ENCODE measurements around the gene S100A5.
"Not testable (repeated sequence)": the region's sequence is repeated elsewhere in the genome, so short reads cannot be mapped to it uniquely, and the experiment has no call there.

The S100A5 gene

GRCh38 chr1:153540394-153541361 is at the start of gene S100A5:
Gene S100A5 (minus strand): TSS chr1:153540934. CDS start chr1:153540191, 743 bp downstream.
- no peak for DNase-seq (ENCODE audit: low read depth in 2 of 2)

GRCh38 chr1:153588482-153588881 is 47.7 kb upstream of the S100A5 start:
- DNase-seq (ENCODE audit: low read depth in 2 of 2) = no peak

DNA sequence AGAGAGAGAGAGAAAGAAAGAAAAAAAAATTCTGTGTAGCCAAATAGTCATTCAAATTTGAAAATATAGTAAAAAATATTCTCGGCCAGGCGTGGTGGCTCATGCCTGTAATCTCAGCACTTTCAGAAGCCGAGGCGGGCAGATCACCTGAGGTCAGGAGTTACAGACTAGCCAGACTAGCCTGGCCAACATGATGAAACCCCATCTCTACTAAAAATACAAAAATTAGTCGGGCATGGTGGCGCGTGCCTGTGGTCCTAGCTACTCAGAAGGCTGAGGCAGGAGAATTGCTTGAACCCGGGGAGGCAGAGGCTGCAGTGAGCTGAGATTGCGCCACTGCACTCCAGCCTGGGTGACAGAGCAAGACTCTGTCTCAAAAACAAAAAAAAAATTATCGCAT is 47.3 kb upstream of the S100A5 start:
- DNase-seq (ENCODE audit: low read depth in 2 of 2) = not testable (repeated sequence)

- no peak for DNase-seq (ENCODE audit: low read depth in 2 of 2)
Measured at GRCh38 chr1:153587314-153587713, 46.6 kb upstream of the S100A5 start.

GRCh38 chr1:153586347-153586746 is 45.6 kb upstream of the S100A5 start:
- DNase-seq (ENCODE audit: low read depth in 2 of 2) = no peak

GRCh38 chr1:153585006-153585405 is 44.3 kb upstream of the S100A5 start:
- DNase-seq (ENCODE audit: low read depth in 2 of 2) = no peak

DNA sequence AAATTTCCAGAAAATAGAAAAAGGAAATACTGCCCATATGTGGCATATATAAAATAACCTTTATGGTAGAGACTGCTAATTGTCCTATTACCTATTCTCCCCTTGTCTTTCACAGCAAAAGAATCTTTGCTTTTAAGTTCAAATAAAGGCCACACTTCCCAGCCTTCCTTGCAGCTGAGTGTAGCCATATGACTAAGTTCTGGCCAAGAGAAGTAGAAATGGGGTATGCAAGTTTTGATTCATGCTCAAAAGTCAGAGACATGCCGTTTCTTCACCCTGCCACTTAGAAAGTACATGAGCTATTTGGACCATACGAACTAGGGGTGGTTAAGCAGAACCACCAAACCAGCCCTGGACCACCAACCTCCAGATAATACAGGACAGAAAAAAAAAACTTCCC is 43.2 kb upstream of the S100A5 start:
- no peak for DNase-seq (ENCODE audit: low read depth in 2 of 2)

DNA sequence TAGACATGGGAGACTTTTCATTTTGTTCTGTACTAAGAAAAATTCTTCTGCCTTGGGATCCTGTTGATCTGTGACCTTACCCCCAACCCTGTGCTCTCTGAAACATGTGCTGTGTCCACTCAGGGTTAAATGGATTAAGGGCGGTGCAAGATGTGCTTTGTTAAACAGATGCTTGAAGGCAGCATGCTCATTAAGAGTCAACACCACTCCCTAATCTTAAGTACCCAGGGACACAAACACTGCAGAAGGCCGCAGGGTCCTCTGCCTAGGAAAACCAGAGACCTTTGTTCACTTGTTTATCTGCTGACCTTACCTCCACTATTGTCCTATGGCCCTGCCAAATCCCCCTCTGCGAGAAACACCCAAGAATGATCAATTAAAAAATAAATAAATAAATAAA is 42.8 kb upstream of the S100A5 start:
- not testable (repeated sequence) for DNase-seq (ENCODE audit: low read depth in 2 of 2)

DNA sequence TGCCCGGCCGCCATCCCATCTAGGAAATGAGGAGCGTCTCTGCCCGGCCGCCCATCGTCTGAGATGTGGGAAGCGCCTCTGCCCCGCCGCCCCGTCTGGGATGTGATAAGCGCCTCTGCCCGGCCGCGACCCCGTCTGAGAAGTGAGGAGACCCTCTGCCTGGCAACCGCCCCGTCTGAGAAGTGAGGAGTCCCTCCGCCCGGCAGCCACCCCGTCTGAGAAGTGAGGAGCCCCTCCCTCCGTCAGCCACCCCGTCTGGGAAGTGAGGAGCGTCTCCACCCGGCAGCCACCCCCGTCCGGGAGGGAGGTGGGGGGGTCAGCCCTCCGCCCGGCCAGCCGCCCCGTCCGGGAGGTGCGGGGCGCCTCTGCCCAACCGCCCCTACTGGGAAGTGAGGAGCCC is 42.1 kb upstream of the S100A5 start:
- not testable (repeated sequence) for DNase-seq (ENCODE audit: low read depth in 2 of 2)

DNA sequence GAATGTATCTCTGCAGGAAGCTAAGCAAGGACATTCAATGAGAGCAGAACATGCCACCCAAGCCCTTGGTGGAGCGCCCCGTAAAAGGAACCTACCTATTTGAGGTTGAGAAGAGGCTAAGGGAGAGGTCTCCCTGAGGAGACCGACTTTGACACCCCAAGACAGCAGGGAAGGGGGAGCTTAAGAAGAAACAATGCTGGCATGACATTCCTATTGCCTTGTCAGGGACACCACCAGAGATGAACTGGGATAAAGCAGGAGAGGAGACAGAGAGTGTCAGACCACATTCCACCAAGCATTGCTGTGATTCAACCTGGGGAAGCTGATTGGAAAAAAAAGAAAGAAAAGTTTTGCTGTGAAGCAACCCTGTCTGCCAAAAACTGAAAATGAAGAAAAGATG is 38.2 kb upstream of the S100A5 start:
- no peak for DNase-seq (ENCODE audit: low read depth in 2 of 2)

- no peak for DNase-seq (ENCODE audit: low read depth in 2 of 2)
Measured at GRCh38 chr1:153578490-153578889, 37.8 kb upstream of the S100A5 start.

DNA sequence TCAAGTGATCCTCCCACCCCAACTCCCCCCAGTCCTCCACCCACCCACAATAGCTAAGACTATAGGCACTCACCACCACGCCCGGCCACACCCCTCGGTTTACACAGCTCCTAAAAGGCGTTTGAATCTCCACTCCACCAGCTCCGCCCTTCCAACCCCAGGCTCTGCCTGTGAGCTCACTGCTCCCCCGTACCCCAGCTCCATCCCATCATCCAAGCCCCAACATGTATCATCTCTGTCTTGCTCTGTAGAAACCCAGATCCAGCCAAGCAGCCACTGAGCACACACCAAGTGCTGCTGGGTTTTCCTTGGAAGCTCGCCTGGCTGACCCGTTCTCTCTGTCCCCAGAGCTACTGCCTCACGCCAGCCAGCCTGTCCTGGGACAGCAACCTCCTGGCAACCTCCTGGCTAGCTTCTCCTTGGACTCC is 36.9 kb upstream of the S100A5 start:
- no peak for DNase-seq (ENCODE audit: low read depth in 2 of 2)

- DNase-seq (ENCODE audit: low read depth in 2 of 2) = no peak
Measured at GRCh38 chr1:153577138-153577537, 36.4 kb upstream of the S100A5 start.

GRCh38 chr1:153575497-153575896 is 34.8 kb upstream of the S100A5 start:
- DNase-seq (ENCODE audit: low read depth in 2 of 2) = not testable (repeated sequence)

- DNase-seq (ENCODE audit: low read depth in 2 of 2) = not testable (repeated sequence)
Measured at GRCh38 chr1:153575081-153575491, 34.4 kb upstream of the S100A5 start.

DNA sequence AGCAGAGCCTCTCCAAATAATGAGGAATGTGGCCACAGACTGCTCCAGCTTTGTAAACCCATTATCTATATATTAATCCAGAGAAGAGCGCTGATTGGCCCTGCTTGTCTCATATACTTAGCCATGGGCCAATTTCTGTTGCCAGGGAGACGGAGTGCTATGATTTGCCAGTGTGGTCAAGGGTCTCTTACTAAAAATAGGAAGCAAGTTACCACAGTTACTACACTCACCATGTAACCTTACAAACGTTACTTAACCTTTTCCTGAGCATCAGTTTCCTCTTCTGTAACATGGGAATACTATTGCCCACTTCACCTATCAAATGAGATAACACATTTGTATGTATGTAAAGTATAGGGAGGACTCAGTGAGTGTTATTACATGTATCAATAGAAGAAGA is 32.6 kb upstream of the S100A5 start:
- no peak for DNase-seq (ENCODE audit: low read depth in 2 of 2)

GRCh38 chr1:153572569-153573015 is 31.9 kb upstream of the S100A5 start:
- DNase-seq (ENCODE audit: low read depth in 2 of 2) = no peak

GRCh38 chr1:153571706-153572105 is 31.0 kb upstream of the S100A5 start:
- DNase-seq (ENCODE audit: low read depth in 2 of 2) = no peak

DNA sequence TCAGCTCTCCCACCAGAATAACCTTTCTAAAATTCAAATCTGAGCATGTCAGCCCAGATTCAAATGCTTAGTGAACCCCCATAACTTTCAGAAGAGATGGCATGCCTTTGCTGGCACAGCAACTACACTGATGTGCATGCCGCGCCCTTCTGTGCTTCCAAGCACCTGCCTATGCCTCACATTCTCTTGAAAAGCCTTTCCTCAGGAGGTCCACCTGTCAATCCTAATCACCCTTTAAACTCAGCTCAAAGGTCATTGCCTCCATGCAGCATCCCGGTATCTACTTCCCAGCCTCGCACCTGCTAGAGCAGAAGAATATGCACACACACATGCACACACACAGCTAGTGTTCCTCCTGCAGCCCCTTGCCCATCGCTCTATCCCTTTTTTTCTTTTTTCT is 30.1 kb upstream of the S100A5 start:
- no peak for DNase-seq (ENCODE audit: low read depth in 2 of 2)

- no peak for DNase-seq (ENCODE audit: low read depth in 2 of 2)
Measured at GRCh38 chr1:153569465-153569864, 28.7 kb upstream of the S100A5 start.

- peak; percentile 44 to 66 for DNase-seq (ENCODE audit: low read depth in 2 of 2)
Measured at GRCh38 chr1:153568367-153569099, 27.8 kb upstream of the S100A5 start.

GRCh38 chr1:153567621-153568366 is 27.1 kb upstream of the S100A5 start:
- DNase-seq (ENCODE audit: low read depth in 2 of 2) = no peak
